Spleen (tissue), 7 donors: Measurements from ENCODE around the gene SEMA4A.

Experiments used
- CTCF ChIP-seq, 11 experiments: fragments of 200-600 bp in 7 of 11; fragments of 450-650 bp in 4 of 11; sonication (generic) in 4 of 11; IDR thresholded peaks in 8 of 11; conservative IDR thresholded peaks in 3 of 11; 1 replicate in 7 of 11; 2 replicates in 4 of 11; pipeline versions ENCODE4 v1.4.0 to v1.8.0; 2016 to 2021; ENCODE audit warnings: antibody characterized with exemption in 11 of 11, inconsistent platforms in 4 of 11, mild to moderate bottlenecking in 1 of 11
- POLR2A ChIP-seq, 3 donors: fragments of 450-650 bp; IDR thresholded peaks; one replicate each; pipeline ENCODE4 v1.5.1; 2017; ENCODE audit warnings: antibody characterized with exemption in 3 of 3, mild to moderate bottlenecking in 1 of 3
- POLR2AphosphoS5 ChIP-seq, 3 donors: sonication (generic); formaldehyde crosslinking; IDR thresholded peaks; one replicate each; pipeline ENCODE4 v1.5.1; 2017; ENCODE audit warnings: antibody characterized with exemption in 3 of 3
- donor health status: DM: no; HTN: no; CAD: no; lungs with moderate emphysema.
- donor health status: DM: no; HTN: no; CAD: no.
- donor health status: DM: no; HTN: no; CAD: no.

- no peak for TF ChIP-seq CTCF (IDR thresholded peaks at IDR 0.05 in 8 of 11, conservative IDR thresholded peaks at IDR 0.05 in 3 of 11)
- TF ChIP-seq POLR2AphosphoS5 (IDR thresholded peaks at IDR 0.05) = peak in 1 of 3 donors; percentile 23
- TF ChIP-seq POLR2A (IDR thresholded peaks at IDR 0.05) = no peak
Measured at GRCh38 chr1:156176610-156177210, 23.3 kb downstream of the SEMA4A start.
